ENCODE data around the gene MANSC4. TPM values are rescaled to one million over a fixed set of nuclear protein-coding genes. Genes with fewer than 3 reads are reported as not detected.

Gene MANSC4
- total RNA-seq, 1 donor from 2014 or later: not detected

DNA sequence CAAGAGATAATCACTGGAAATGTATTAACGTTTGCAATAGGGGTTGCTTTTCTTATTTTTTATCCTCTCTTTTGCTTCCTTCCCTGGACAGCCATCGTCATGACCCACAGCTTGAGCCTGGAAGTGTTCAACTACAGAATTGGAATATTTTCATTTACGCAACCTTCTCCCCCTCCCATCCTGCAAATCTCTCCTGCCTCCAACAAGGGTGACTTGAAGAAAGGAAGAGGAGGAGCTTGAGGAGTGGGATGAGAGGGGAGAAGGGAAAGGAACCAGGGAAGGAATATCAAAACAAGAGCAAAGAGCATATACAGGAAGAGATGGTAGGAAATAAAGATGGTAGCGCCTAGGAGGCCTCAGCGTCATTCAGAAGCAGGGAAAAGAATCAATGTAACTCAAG is 1.6 kb upstream of the MANSC4 start:
- H3K9ac ChIP-seq (ENCODE audit: low read depth in 1 of 3, low read length in 3 of 3): peak overlapping the region in 1 of 3 donors; percentile 24
- H3K4me3 ChIP-seq (ENCODE audit: low read length in 3 of 3): peak overlapping the region in 1 of 3 donors; percentile 38
- no peak overlapping the region for H3K27ac ChIP-seq (ENCODE audit: low read depth, low read length)

DNA sequence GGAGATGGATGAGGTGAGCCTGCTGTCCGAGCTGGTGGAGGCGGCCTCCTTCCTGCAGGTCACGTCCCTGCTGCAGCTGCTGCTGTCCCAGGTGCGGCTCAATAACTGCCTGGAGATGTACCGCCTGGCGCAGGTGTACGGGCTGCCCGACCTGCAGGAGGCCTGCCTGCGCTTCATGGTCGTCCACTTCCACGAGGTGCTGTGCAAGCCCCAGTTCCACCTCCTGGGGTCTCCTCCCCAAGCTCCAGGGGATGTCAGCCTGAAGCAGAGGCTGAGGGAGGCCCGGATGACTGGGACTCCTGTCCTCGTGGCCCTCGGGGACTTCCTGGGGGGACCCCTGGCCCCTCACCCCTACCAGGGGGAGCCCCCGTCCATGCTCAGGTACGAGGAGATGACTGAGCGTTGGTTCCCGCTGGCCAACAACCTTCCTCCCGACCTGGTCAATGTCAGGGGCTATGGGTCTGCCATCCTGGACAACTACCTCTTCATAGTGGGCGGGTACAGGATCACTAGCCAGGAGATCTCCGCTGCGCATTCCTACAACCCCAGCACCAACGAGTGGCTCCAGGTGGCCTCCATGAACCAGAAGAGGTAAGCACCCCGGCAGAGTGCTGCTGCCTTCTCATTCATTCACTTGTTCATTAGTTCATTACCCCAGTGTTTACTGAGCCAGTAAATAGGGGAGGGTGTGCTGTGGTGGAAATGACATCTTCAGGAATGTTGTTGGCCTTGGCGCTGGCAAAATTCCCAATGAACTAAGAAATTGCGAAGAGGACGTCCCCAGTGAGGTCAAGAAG is 774 bp upstream of the MANSC4 start:
- Histone ChIP-seq H3K36me3 (ENCODE audit: control insufficient read depth in 3 of 3, insufficient read depth in 3 of 3, low read length in 3 of 3) (peaks cover 0 to 3% (median 0%) of the 10 kb centered on the region in 3 donors), H3K4me3 (ENCODE audit: low read length in 3 of 3) (peak overlapping the region; percentile 85 to 90 (median 88)), H3K27me3 (ENCODE audit: control insufficient read depth in 3 of 3, insufficient read depth in 3 of 3, low read length in 3 of 3) (no peaks in the 10 kb centered on the region), H3K9me3 (ENCODE audit: control insufficient read depth in 3 of 3, low read length in 3 of 3) (no peaks in the 10 kb centered on the region), H3K4me1 (ENCODE audit: control insufficient read depth in 3 of 3, insufficient read depth in 3 of 3, low read length in 3 of 3) (peaks cover 12 to 19% (median 19%) of the 10 kb centered on the region in 3 donors), H3K27ac (ENCODE audit: low read depth, low read length) (peak overlapping the region; percentile 37), H3K9ac (ENCODE audit: low read depth in 1 of 3, low read length in 3 of 3) (peak overlapping the region; percentile 69 to 89 (median 85))

More for the DNA sequence above, 1.6 kb upstream of the MANSC4 start:
- Histone ChIP-seq H3K27me3 (ENCODE audit: control insufficient read depth in 3 of 3, insufficient read depth in 3 of 3, low read length in 3 of 3) (no peaks in the 10 kb centered on the region), H3K9me3 (ENCODE audit: control insufficient read depth in 3 of 3, low read length in 3 of 3) (no peaks in the 10 kb centered on the region), H3K36me3 (ENCODE audit: control insufficient read depth in 3 of 3, insufficient read depth in 3 of 3, low read length in 3 of 3) (peaks cover 0 to 3% (median 0%) of the 10 kb centered on the region in 3 donors), H3K4me1 (ENCODE audit: control insufficient read depth in 3 of 3, insufficient read depth in 3 of 3, low read length in 3 of 3) (peaks cover 12 to 19% (median 19%) of the 10 kb centered on the region in 3 donors)

DNA sequence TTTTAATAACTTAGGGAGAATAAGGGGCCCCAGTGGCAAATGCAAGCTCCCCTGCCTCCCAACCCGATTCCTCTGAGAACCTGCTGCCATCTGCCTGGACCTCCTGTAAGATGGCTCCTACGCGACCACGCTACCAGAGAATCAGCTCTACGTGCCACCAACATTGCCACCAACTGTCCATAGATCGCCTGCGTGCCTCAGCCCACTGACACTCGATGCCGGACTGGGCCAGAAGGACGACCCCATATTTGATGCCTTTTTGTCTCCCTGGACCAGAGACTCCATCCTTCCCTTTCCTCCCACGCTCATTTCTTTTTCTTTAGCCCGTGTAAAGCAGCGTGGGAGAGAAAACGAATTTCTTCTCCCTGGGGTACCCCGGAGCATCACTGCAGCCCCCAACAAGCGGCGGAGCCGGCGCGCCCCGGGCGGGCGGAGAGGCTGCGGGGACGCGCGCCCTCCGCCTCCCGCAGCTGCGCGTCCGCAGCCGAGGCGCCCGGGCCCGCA is 568 bp downstream of the MANSC4 start:
- Histone ChIP-seq H3K36me3 (ENCODE audit: control insufficient read depth in 3 of 3, insufficient read depth in 3 of 3, low read length in 3 of 3) (peaks cover 0 to 3% (median 0%) of the 10 kb centered on the region in 3 donors), H3K4me1 (ENCODE audit: control insufficient read depth in 3 of 3, insufficient read depth in 3 of 3, low read length in 3 of 3) (peaks cover 12 to 19% (median 19%) of the 10 kb centered on the region in 3 donors), H3K4me3 (ENCODE audit: low read length in 3 of 3) (peak overlapping the region; percentile 88 to 90 (median 88)), H3K27ac (ENCODE audit: low read depth, low read length) (no peak overlapping the region), H3K9me3 (ENCODE audit: control insufficient read depth in 3 of 3, low read length in 3 of 3) (no peaks in the 10 kb centered on the region), H3K27me3 (ENCODE audit: control insufficient read depth in 3 of 3, insufficient read depth in 3 of 3, low read length in 3 of 3) (no peaks in the 10 kb centered on the region), H3K9ac (ENCODE audit: low read depth in 1 of 3, low read length in 3 of 3) (peak overlapping the region; percentile 59 to 85 (median 79))

DNA sequence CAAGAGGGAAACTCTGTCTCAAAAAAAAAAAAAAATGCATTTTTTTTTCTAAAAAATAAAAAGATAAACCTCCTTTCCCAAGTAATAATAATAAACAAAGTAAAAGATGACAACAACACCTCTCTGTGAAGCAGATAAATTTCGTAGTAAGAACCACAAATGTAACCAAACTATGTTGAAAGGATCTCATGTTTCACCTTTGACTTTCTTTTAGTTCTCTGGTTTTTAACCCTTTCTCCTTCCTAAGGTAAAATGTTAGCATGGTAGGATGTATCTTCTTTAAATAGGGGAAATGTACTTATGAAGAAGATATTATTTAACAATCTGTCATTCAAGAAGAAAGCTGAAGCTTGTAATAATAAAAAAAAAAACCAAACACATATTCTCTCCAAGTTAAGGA is 1.8 kb downstream of the MANSC4 start:
- no peak overlapping the region for H3K27ac ChIP-seq (ENCODE audit: low read depth, low read length)
- no peaks in the 10 kb centered on the region for H3K27me3 ChIP-seq (ENCODE audit: control insufficient read depth in 3 of 3, insufficient read depth in 3 of 3, low read length in 3 of 3)
- no peak overlapping the region for H3K4me3 ChIP-seq (ENCODE audit: low read length in 3 of 3)
- peaks cover 12 to 19% (median 19%) of the 10 kb centered on the region in 3 donors for H3K4me1 ChIP-seq (ENCODE audit: control insufficient read depth in 3 of 3, insufficient read depth in 3 of 3, low read length in 3 of 3)
- no peaks in the 10 kb centered on the region for H3K9me3 ChIP-seq (ENCODE audit: control insufficient read depth in 3 of 3, low read length in 3 of 3)
- peaks cover 0 to 3% (median 0%) of the 10 kb centered on the region in 3 donors for H3K36me3 ChIP-seq (ENCODE audit: control insufficient read depth in 3 of 3, insufficient read depth in 3 of 3, low read length in 3 of 3)
- no peak overlapping the region for H3K9ac ChIP-seq (ENCODE audit: low read depth in 1 of 3, low read length in 3 of 3)

DNA sequence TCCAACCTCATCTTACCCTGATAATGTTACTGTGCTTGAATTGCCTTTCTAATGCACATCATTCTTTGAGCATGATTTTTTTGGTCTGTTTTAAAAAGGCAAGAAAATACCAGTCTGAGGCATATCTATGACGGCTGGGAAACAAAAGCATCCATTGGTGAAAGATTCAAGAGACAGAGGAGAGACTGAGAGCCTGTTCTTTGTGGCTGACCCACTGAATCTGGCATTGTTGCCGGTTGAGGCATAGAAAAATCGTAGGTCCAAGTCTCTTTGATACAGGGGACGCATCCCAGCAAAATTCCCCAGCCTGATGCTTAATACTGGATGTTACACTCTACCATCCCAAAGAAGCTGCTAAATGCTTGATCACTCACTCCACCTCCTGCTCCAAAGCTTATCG is 2.9 kb downstream of the MANSC4 start:
- Histone ChIP-seq H3K4me3 (ENCODE audit: low read length in 3 of 3) (no peak overlapping the region), H3K27me3 (ENCODE audit: control insufficient read depth in 3 of 3, insufficient read depth in 3 of 3, low read length in 3 of 3) (no peaks in the 10 kb centered on the region), H3K4me1 (ENCODE audit: control insufficient read depth in 3 of 3, insufficient read depth in 3 of 3, low read length in 3 of 3) (peaks cover 12 to 19% (median 19%) of the 10 kb centered on the region in 3 donors), H3K9ac (ENCODE audit: low read depth in 1 of 3, low read length in 3 of 3) (no peak overlapping the region), H3K9me3 (ENCODE audit: control insufficient read depth in 3 of 3, low read length in 3 of 3) (no peaks in the 10 kb centered on the region), H3K36me3 (ENCODE audit: control insufficient read depth in 3 of 3, insufficient read depth in 3 of 3, low read length in 3 of 3) (peaks cover 0 to 3% (median 0%) of the 10 kb centered on the region in 3 donors), H3K27ac (ENCODE audit: low read depth, low read length) (no peak overlapping the region)

DNA sequence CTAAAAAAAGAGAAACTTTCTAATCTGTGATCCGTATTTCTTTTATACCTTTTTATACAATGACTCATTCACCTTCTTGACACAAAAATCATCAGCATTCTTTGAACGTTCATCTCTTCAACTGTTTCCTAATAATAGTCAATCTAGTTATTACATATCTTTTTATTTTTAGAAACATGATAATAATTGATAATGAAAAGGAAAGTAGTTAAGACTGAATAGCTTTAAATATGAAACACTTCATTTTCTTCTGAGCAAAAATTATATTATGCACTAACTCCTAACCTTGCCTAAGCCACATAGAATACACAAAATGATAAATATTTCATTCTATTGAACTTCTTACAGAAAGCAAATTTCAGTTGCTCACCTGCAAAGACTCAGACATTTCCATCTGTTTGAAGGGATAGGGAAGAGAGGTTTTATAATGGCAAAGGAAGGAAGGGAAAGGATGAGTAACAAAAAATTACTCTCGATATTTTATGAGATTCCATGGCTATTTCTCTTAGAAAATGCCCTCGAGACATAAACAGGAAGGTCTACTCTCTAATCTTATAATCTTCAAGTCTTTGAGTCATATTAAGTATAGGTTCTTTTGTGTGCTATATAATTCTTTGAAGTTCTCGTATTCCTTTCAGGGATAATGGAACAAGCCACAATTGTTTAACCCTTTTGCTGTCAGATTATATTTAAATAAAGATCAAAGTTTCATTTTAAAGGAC is 7.5 kb downstream of the MANSC4 start:
- H3K9ac ChIP-seq (ENCODE audit: low read depth in 1 of 3, low read length in 3 of 3): no peak overlapping the region
- no peaks in the 10 kb centered on the region for H3K4me1 ChIP-seq (ENCODE audit: control insufficient read depth in 3 of 3, insufficient read depth in 3 of 3, low read length in 3 of 3)
- no peak overlapping the region for H3K4me3 ChIP-seq (ENCODE audit: low read length in 3 of 3)
- H3K9me3 ChIP-seq (ENCODE audit: control insufficient read depth in 3 of 3, low read length in 3 of 3): no peaks in the 10 kb centered on the region
- H3K27ac ChIP-seq (ENCODE audit: low read depth, low read length): no peak overlapping the region
- H3K36me3 ChIP-seq (ENCODE audit: control insufficient read depth in 3 of 3, insufficient read depth in 3 of 3, low read length in 3 of 3): no peaks in the 10 kb centered on the region
- no peaks in the 10 kb centered on the region for H3K27me3 ChIP-seq (ENCODE audit: control insufficient read depth in 3 of 3, insufficient read depth in 3 of 3, low read length in 3 of 3)

DNA sequence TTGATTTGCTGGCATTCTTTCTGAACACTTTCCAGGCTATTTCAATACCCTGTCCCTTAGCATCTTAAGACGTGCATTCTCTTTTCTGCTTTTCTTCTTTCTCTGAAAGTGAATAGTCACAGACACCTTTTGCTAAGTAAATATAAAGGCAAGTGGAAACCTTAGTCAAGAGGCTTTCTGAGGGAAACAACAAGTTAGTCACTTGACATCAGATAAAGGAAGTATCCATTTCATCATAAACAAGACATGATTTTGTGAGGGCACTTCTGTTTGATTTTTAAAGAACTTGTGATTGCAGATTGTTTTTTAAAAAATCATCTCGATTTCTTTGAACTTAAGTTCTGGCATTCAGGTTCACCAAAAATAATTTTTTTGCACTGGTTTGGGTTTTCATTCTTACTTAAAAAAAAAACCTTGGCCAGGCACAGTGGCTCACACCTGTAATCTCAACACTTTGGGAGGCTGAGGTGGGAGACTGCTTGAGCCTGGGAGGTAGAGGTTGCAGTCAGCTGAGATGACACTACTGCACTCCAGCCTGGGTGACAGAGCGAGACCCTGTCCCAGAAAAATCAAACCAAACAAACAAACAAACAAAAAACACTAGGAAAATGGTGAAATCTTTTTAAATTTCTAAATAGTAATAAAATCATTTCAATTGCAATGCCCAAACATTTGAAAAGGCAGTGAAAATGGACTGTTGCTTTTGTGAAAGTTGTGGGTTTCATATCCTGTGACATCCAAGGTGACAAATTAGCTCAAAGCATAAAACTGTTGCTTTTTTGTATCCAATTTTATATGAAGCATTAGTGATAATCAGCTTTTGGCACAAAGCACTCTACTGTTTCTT is 8.3 kb downstream of the MANSC4 start:
- Histone ChIP-seq H3K27ac (ENCODE audit: low read depth, low read length) (no peak overlapping the region), H3K4me1 (ENCODE audit: control insufficient read depth in 3 of 3, insufficient read depth in 3 of 3, low read length in 3 of 3) (no peaks in the 10 kb centered on the region), H3K4me3 (ENCODE audit: low read length in 3 of 3) (no peak overlapping the region), H3K9me3 (ENCODE audit: control insufficient read depth in 3 of 3, low read length in 3 of 3) (no peaks in the 10 kb centered on the region), H3K36me3 (ENCODE audit: control insufficient read depth in 3 of 3, insufficient read depth in 3 of 3, low read length in 3 of 3) (no peaks in the 10 kb centered on the region), H3K9ac (ENCODE audit: low read depth in 1 of 3, low read length in 3 of 3) (no peak overlapping the region), H3K27me3 (ENCODE audit: control insufficient read depth in 3 of 3, insufficient read depth in 3 of 3, low read length in 3 of 3) (no peaks in the 10 kb centered on the region)

DNA sequence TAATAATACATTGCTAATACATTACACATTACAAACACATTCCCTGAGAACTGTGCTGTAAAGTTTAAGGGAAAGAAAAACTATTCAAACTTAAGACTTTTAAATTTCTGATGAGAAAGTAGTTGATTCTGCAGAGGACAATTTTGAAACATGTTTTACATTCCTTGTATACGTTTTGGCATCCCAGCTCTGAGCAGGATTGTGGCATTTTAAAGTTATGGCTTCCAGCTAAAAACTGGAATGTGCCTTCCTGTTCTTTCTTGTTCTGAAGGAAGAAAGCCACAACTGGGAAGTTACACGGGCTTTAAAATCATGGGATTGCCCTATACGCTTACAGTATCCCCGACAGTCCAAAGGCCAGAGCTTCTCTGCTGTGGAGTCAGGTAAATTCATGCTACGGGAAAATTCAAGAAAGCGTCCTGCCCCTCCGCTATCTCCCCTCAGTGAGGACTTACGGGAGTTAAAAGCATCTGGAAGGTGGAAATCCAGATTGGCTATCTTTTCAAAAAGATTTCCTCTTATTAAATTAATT is 10.8 kb downstream of the MANSC4 start:
- Histone ChIP-seq H3K9me3 (ENCODE audit: control insufficient read depth in 3 of 3, low read length in 3 of 3) (no peaks in the 10 kb centered on the region), H3K4me1 (ENCODE audit: control insufficient read depth in 3 of 3, insufficient read depth in 3 of 3, low read length in 3 of 3) (no peaks in the 10 kb centered on the region), H3K4me3 (ENCODE audit: low read length in 3 of 3) (no peak overlapping the region), H3K9ac (ENCODE audit: low read depth in 1 of 3, low read length in 3 of 3) (no peak overlapping the region), H3K27me3 (ENCODE audit: control insufficient read depth in 3 of 3, insufficient read depth in 3 of 3, low read length in 3 of 3) (no peaks in the 10 kb centered on the region), H3K36me3 (ENCODE audit: control insufficient read depth in 3 of 3, insufficient read depth in 3 of 3, low read length in 3 of 3) (no peaks in the 10 kb centered on the region), H3K27ac (ENCODE audit: low read depth, low read length) (no peak overlapping the region)

DNA sequence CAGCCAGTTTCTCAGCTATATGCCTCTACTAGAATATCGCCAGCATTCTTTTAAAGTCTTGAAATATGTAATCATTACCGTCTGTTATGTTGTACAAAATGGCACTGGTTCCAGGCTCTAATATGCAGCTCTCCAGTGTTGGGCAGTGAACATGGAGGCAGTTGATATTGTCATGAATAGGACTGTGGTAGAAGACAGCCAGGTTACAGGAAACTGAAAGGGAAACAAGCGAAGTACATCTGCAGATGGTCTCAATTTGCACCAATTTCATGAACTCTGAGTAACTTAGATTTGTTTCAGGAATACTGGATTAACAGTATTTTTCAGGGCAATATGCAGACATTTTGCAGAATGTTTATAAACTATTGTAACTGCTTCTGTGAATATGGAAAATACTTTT is 13.4 kb downstream of the MANSC4 start:
- Histone ChIP-seq H3K9ac (ENCODE audit: low read depth in 1 of 3, low read length in 3 of 3) (no peak overlapping the region), H3K4me1 (ENCODE audit: control insufficient read depth in 3 of 3, insufficient read depth in 3 of 3, low read length in 3 of 3) (no peaks in the 10 kb centered on the region), H3K27me3 (ENCODE audit: control insufficient read depth in 3 of 3, insufficient read depth in 3 of 3, low read length in 3 of 3) (no peaks in the 10 kb centered on the region), H3K36me3 (ENCODE audit: control insufficient read depth in 3 of 3, insufficient read depth in 3 of 3, low read length in 3 of 3) (no peaks in the 10 kb centered on the region), H3K27ac (ENCODE audit: low read depth, low read length) (no peak overlapping the region), H3K9me3 (ENCODE audit: control insufficient read depth in 3 of 3, low read length in 3 of 3) (no peaks in the 10 kb centered on the region), H3K4me3 (ENCODE audit: low read length in 3 of 3) (no peak overlapping the region)
